T-helper 1 cell treated with Interleukin-12 subunit alpha and Interleukin-12 subunit beta and Interleukin-4 antibody, amounts not matched to agents 30 μg/mL and 1 μg/mL, for 36 hours (primary cell): ENCODE measurements around the gene TGFBI.

ENCODE experiments used
- H3K27ac Mint-ChIP-seq: one replicate; pipeline ENCODE4 v1.8.0; 2021; ENCODE audit warnings: mild to moderate bottlenecking, mixed read lengths
- H3K27me3 Mint-ChIP-seq: one replicate; pipeline ENCODE4 v1.8.0; 2021; ENCODE audit warnings: low read depth, mixed read lengths
- H3K36me3 Mint-ChIP-seq: one replicate; pipeline ENCODE4 v1.8.0; 2021; ENCODE audit warnings: low read depth, mixed read lengths
- H3K4me1 Mint-ChIP-seq: one replicate; pipeline ENCODE4 v1.8.0; 2021; ENCODE audit warnings: low read depth, mixed read lengths
- H3K4me3 Mint-ChIP-seq: one replicate; pipeline ENCODE4 v1.8.0; 2021; ENCODE audit warnings: mild to moderate bottlenecking, moderate library complexity, mixed read lengths
- H3K9me3 Mint-ChIP-seq: one replicate; pipeline ENCODE4 v1.8.0; 2021; ENCODE audit warnings: mixed read lengths

The TGFBI gene

GRCh38 chr5:136066661-136067271 is 38.0 kb downstream of the TGFBI start:
- no peak overlapping the region for H3K27ac Mint-ChIP-seq
- no peaks in the 10 kb centered on the region for H3K4me1 Mint-ChIP-seq
- peaks cover 8% of the 10 kb centered on the region for H3K27me3 Mint-ChIP-seq
- H3K9me3 Mint-ChIP-seq = no peaks in the 10 kb centered on the region
- no peak overlapping the region for H3K4me3 Mint-ChIP-seq
- H3K36me3 Mint-ChIP-seq = no peaks in the 10 kb centered on the region

GRCh38 chr5:136067422-136067821 is 38.6 kb downstream of the TGFBI start:
- H3K27ac Mint-ChIP-seq = no peak overlapping the region
- no peaks in the 10 kb centered on the region for H3K4me1 Mint-ChIP-seq
- H3K9me3 Mint-ChIP-seq = no peaks in the 10 kb centered on the region
- no peak overlapping the region for H3K4me3 Mint-ChIP-seq
- H3K36me3 Mint-ChIP-seq = no peaks in the 10 kb centered on the region
- H3K27me3 Mint-ChIP-seq = peaks cover 8% of the 10 kb centered on the region

GRCh38 chr5:136070486-136071285 is 41.9 kb downstream of the TGFBI start:
- H3K27me3 Mint-ChIP-seq = peaks cover 12% of the 10 kb centered on the region
- no peak overlapping the region for H3K27ac Mint-ChIP-seq
- H3K4me1 Mint-ChIP-seq = no peaks in the 10 kb centered on the region
- H3K36me3 Mint-ChIP-seq = no peaks in the 10 kb centered on the region
- no peaks in the 10 kb centered on the region for H3K9me3 Mint-ChIP-seq
- H3K4me3 Mint-ChIP-seq = no peak overlapping the region

GRCh38 chr5:136073714-136074529 is 45.1 kb downstream of the TGFBI start:
- Mint-ChIP-seq H3K9me3 (no peaks in the 10 kb centered on the region), H3K4me1 (no peaks in the 10 kb centered on the region), H3K27me3 (peaks cover 36% of the 10 kb centered on the region), H3K27ac (no peak overlapping the region), H3K4me3 (no peak overlapping the region), H3K36me3 (no peaks in the 10 kb centered on the region)

- H3K36me3 Mint-ChIP-seq = no peaks in the 10 kb centered on the region
- no peaks in the 10 kb centered on the region for H3K9me3 Mint-ChIP-seq
- H3K27me3 Mint-ChIP-seq = peaks cover 34% of the 10 kb centered on the region
- H3K4me1 Mint-ChIP-seq = peaks cover 9% of the 10 kb centered on the region
- H3K27ac Mint-ChIP-seq = no peak overlapping the region
- H3K4me3 Mint-ChIP-seq = no peak overlapping the region
Measured at GRCh38 chr5:136075466-136075891, 46.7 kb downstream of the TGFBI start.

- H3K4me3 Mint-ChIP-seq = no peak overlapping the region
- no peak overlapping the region for H3K27ac Mint-ChIP-seq
- peaks cover 12% of the 10 kb centered on the region for H3K4me1 Mint-ChIP-seq
- H3K36me3 Mint-ChIP-seq = no peaks in the 10 kb centered on the region
- no peaks in the 10 kb centered on the region for H3K9me3 Mint-ChIP-seq
- peaks cover 34% of the 10 kb centered on the region for H3K27me3 Mint-ChIP-seq
Measured at GRCh38 chr5:136076067-136076466, 47.3 kb downstream of the TGFBI start.

- H3K4me3 Mint-ChIP-seq = no peak overlapping the region
- no peaks in the 10 kb centered on the region for H3K9me3 Mint-ChIP-seq
- H3K36me3 Mint-ChIP-seq = no peaks in the 10 kb centered on the region
- H3K27me3 Mint-ChIP-seq = peaks cover 34% of the 10 kb centered on the region
- H3K4me1 Mint-ChIP-seq = peaks cover 12% of the 10 kb centered on the region
- no peak overlapping the region for H3K27ac Mint-ChIP-seq
Measured at GRCh38 chr5:136076881-136077445, 48.2 kb downstream of the TGFBI start.

- Mint-ChIP-seq H3K4me3 (peak overlapping the region; percentile 71), H3K27me3 (peaks cover 30% of the 10 kb centered on the region), H3K4me1 (peaks cover 12% of the 10 kb centered on the region), H3K9me3 (no peaks in the 10 kb centered on the region), H3K36me3 (no peaks in the 10 kb centered on the region), H3K27ac (no peak overlapping the region)
Measured at GRCh38 chr5:136079195-136079985, 50.6 kb downstream of the TGFBI start.

GRCh38 chr5:136080113-136080482 is 51.3 kb downstream of the TGFBI start:
- H3K27ac Mint-ChIP-seq = peak overlapping the region; percentile 72
- H3K4me3 Mint-ChIP-seq = peak overlapping the region; percentile 71
- H3K27me3 Mint-ChIP-seq = peaks cover 34% of the 10 kb centered on the region
- no peaks in the 10 kb centered on the region for H3K36me3 Mint-ChIP-seq
- H3K4me1 Mint-ChIP-seq = peaks cover 12% of the 10 kb centered on the region
- no peaks in the 10 kb centered on the region for H3K9me3 Mint-ChIP-seq

- H3K27ac Mint-ChIP-seq = peak overlapping the region; percentile 72
- H3K27me3 Mint-ChIP-seq = peaks cover 34% of the 10 kb centered on the region
- no peaks in the 10 kb centered on the region for H3K9me3 Mint-ChIP-seq
- H3K4me1 Mint-ChIP-seq = peaks cover 12% of the 10 kb centered on the region
- no peaks in the 10 kb centered on the region for H3K36me3 Mint-ChIP-seq
- peak overlapping the region; percentile 71 for H3K4me3 Mint-ChIP-seq
Measured at GRCh38 chr5:136080483-136081216, 51.9 kb downstream of the TGFBI start.

GRCh38 chr5:136081217-136081591 is 52.4 kb downstream of the TGFBI start:
- Mint-ChIP-seq H3K4me3 (no peak overlapping the region), H3K36me3 (no peaks in the 10 kb centered on the region), H3K9me3 (no peaks in the 10 kb centered on the region), H3K4me1 (peaks cover 12% of the 10 kb centered on the region), H3K27ac (no peak overlapping the region), H3K27me3 (peaks cover 32% of the 10 kb centered on the region)

- H3K36me3 Mint-ChIP-seq = no peaks in the 10 kb centered on the region
- no peak overlapping the region for H3K27ac Mint-ChIP-seq
- peaks cover 28% of the 10 kb centered on the region for H3K27me3 Mint-ChIP-seq
- peaks cover 12% of the 10 kb centered on the region for H3K4me1 Mint-ChIP-seq
- H3K4me3 Mint-ChIP-seq = no peak overlapping the region
- H3K9me3 Mint-ChIP-seq = no peaks in the 10 kb centered on the region
Measured at GRCh38 chr5:136082390-136083193, 53.8 kb downstream of the TGFBI start.

GRCh38 chr5:136084698-136085097 is 55.9 kb downstream of the TGFBI start:
- Mint-ChIP-seq H3K27me3 (peaks cover 12% of the 10 kb centered on the region), H3K4me1 (peaks cover 11% of the 10 kb centered on the region), H3K27ac (no peak overlapping the region), H3K36me3 (no peaks in the 10 kb centered on the region), H3K4me3 (no peak overlapping the region), H3K9me3 (no peaks in the 10 kb centered on the region)
